HCT116 (cell line): ENCODE measurements around the gene CDKN1A. TPM values are rescaled to one million over a fixed set of nuclear protein-coding genes. Genes with fewer than 3 reads are reported as not detected.

ENCODE experiments used
- ATAC-seq: fragments of 200-7000 bp; cut with Tn5 transposase; 2 replicates; pipeline ENCODE4 v1.9.1; 2020; ENCODE audit warnings: mild to moderate bottlenecking, moderate library complexity
- BruUV-seq: library from RNA; stranded (reverse); fragments of 400-500 nt; replicated peaks from 2 replicates; lab custom pipeline; 2021; lab: Mats Ljungman, UMichigan
- CTCF ChIA-PET: fragments of 300-600 bp; sonication (Branson Sonifier 250); formaldehyde crosslinking; loops from one replicate; lab custom pipeline; 2021; ENCODE audit warnings: antibody characterized with exemption; lab: Charles Lee
- POLR2A ChIA-PET: fragments of 300-600, 350-600 bp; sonication (Branson Sonifier 250); formaldehyde crosslinking; loops from one replicate; lab custom pipeline; 2021; ENCODE audit warnings: antibody characterized with exemption; lab: Charles Lee
- RAD21 ChIA-PET, 2 experiments: fragments of 300-600 bp; sonication (Branson Sonifier 250); formaldehyde crosslinking; loops; one replicate each; lab custom pipeline; 2023; ENCODE audit warnings: low total read pairs in 2 of 2; ENCODE audit not compliant: uncharacterized antibody in 2 of 2, unreplicated experiment in 2 of 2, low non-redundant PET in 1 of 2; lab: Charles Lee
- DNase-seq: peaks from one replicate; pipeline ENCODE4 v3.0.0-alpha.2; 2010; ENCODE audit warnings: low read depth, low spot score
- H2AFZ ChIP-seq: fragments of 200-600 bp; shearing (Covaris generic), sonication (generic); 2 replicates; pipeline ENCODE4 v1.6.1; 2017; ENCODE audit warnings: low read depth, mixed run types, mixed read lengths, antibody characterized with exemption, low read length; ENCODE audit not compliant: poor library complexity, severe bottlenecking
- H3K27ac ChIP-seq: 2 replicates; pipeline ENCODE4 v1.5.1; 2012; ENCODE audit warnings: low read depth, low read length
- H3K27me3 ChIP-seq: fragments of 200-600 bp; sonication (generic); 2 replicates; pipeline ENCODE4 v1.6.1; 2016; ENCODE audit warnings: mixed run types, low read length, mixed read lengths; ENCODE audit not compliant: insufficient read depth
- H3K36me3 ChIP-seq, 2 experiments: fragments of 200-500 bp in 1 of 2; fragments of 200-600 bp in 1 of 2; sonication (Bioruptor generic) in 1 of 2; sonication (generic) in 1 of 2; 2 replicates each; pipeline versions ENCODE4 v1.5.1 to v1.6.1; 2014 to 2016; ENCODE audit warnings: low read length in 2 of 2, inconsistent platforms in 1 of 2, mixed read lengths in 1 of 2, mixed run types in 1 of 2; ENCODE audit not compliant: insufficient read depth in 2 of 2, control insufficient read depth in 1 of 2
- H3K4me1 ChIP-seq, 2 experiments: fragments of 200-600 bp in 1 of 2; sonication (generic) in 1 of 2; 2 replicates each; pipeline versions ENCODE4 v1.5.1 to v1.6.1; 2012 to 2017; ENCODE audit warnings: low read length in 2 of 2, inconsistent platforms in 1 of 2, mild to moderate bottlenecking in 1 of 2, mixed read lengths in 1 of 2, mixed run types in 1 of 2, moderate library complexity in 1 of 2; ENCODE audit not compliant: insufficient read depth in 2 of 2, control insufficient read depth in 1 of 2
- H3K4me2 ChIP-seq: fragments of 200-600 bp; sonication (generic); 2 replicates; pipeline ENCODE4 v1.6.1; 2017; ENCODE audit warnings: mixed run types, low read length, mixed read lengths
- H3K4me3 ChIP-seq, 2 experiments: fragments of 200-600 bp in 1 of 2; sonication (generic) in 1 of 2; replicated peaks in 1 of 2; 2 replicates each; pipeline ENCODE4 v1.5.1; 2011 to 2016; ENCODE audit warnings: low read length in 2 of 2, control low read depth in 1 of 2, low read depth in 1 of 2, mild to moderate bottlenecking in 1 of 2, mixed read lengths in 1 of 2, mixed run types in 1 of 2
- H3K79me2 ChIP-seq: fragments of 200-600 bp; sonication (generic); 2 replicates; pipeline ENCODE4 v1.6.1; 2017; ENCODE audit warnings: mild to moderate bottlenecking, mixed run types, low read length, moderate library complexity, mixed read lengths; ENCODE audit not compliant: insufficient read depth
- H3K9ac ChIP-seq: fragments of 200-600 bp; sonication (generic); 2 replicates; pipeline ENCODE4 v1.6.1; 2016; ENCODE audit warnings: low read length, mixed read lengths
- H3K9me2 ChIP-seq: fragments of 200-600 bp; sonication (generic), shearing (Covaris generic); 2 replicates; pipeline ENCODE4 v1.6.1; 2017; ENCODE audit warnings: mixed run types, mild to moderate bottlenecking, moderate library complexity; ENCODE audit not compliant: insufficient read depth
- H3K9me3 ChIP-seq, 2 experiments: fragments of 200-500 bp in 1 of 2; fragments of 200-600 bp in 1 of 2; sonication (Bioruptor generic) in 1 of 2; sonication (generic) in 1 of 2; 2 replicates each; pipeline ENCODE4 v1.6.1; 2014 to 2017; ENCODE audit warnings: low read length in 2 of 2, mixed read lengths in 2 of 2, inconsistent platforms in 1 of 2, low read depth in 1 of 2, mild to moderate bottlenecking in 1 of 2, mixed run types in 1 of 2, moderate library complexity in 1 of 2; ENCODE audit not compliant: control insufficient read depth in 1 of 2, insufficient read depth in 1 of 2
- H4K20me1 ChIP-seq: fragments of 200-600 bp; sonication (generic), shearing (Covaris generic); 2 replicates; pipeline ENCODE4 v1.6.1; 2017; ENCODE audit warnings: mixed run types, mild to moderate bottlenecking, moderate library complexity; ENCODE audit not compliant: insufficient read depth
- ATF3 ChIP-seq: IDR thresholded peaks from 2 replicates; pipeline ENCODE4 v1.6.1; 2012
- CBX3 ChIP-seq: IDR thresholded peaks from 2 replicates; pipeline ENCODE4 v1.6.1; 2012; ENCODE audit warnings: low read depth
- CEBPB ChIP-seq: IDR thresholded peaks from 2 replicates; pipeline ENCODE4 v1.6.1; 2012; ENCODE audit warnings: low read depth
- CTCF ChIP-seq, 3 experiments: fragments of 200-600 bp in 1 of 3; sonication (generic) in 1 of 3; IDR thresholded peaks in 2 of 3; conservative IDR thresholded peaks in 1 of 3; 2 replicates each; pipeline ENCODE4 v1.5.1; 2012 to 2017; ENCODE audit warnings: low read depth in 2 of 3, low read length in 2 of 3, antibody characterized with exemption in 1 of 3, borderline replicate concordance in 1 of 3, control low read depth in 1 of 3, mild to moderate bottlenecking in 1 of 3, mixed read lengths in 1 of 3, mixed run types in 1 of 3, moderate library complexity in 1 of 3; ENCODE audit not compliant: insufficient read depth in 1 of 3
- EGR1 ChIP-seq: IDR thresholded peaks from 2 replicates; pipeline ENCODE4 v1.6.1; 2012; ENCODE audit warnings: low read depth
- ELF1 ChIP-seq: IDR thresholded peaks from 2 replicates; pipeline ENCODE4 v1.6.1; 2012; ENCODE audit warnings: low read depth, borderline replicate concordance
- EZH2 ChIP-seq: fragments of 200-600 bp; sonication (generic); IDR thresholded peaks from 2 replicates; pipeline ENCODE4 v1.6.1; 2017; ENCODE audit warnings: antibody characterized with exemption, mixed run types
- FOSL1 ChIP-seq: IDR thresholded peaks from 2 replicates; pipeline ENCODE4 v1.6.1; 2012; ENCODE audit warnings: low read depth
- MAX ChIP-seq: IDR thresholded peaks from 2 replicates; pipeline ENCODE4 v1.6.1; 2012
- POLR2A ChIP-seq: IDR thresholded peaks from 2 replicates; pipeline ENCODE4 v1.7.0; 2011; ENCODE audit warnings: borderline replicate concordance; ENCODE audit not compliant: insufficient read depth, insufficient read length; ENCODE audit errors: extremely low read depth
- POLR2AphosphoS5 ChIP-seq: IDR thresholded peaks from 2 replicates; pipeline ENCODE4 v1.6.1; 2011; ENCODE audit warnings: mild to moderate bottlenecking, low read depth, low read length, moderate library complexity
- SIN3A ChIP-seq: IDR thresholded peaks from 2 replicates; pipeline ENCODE4 v1.6.1; 2012; ENCODE audit warnings: low read depth
- SP1 ChIP-seq: IDR thresholded peaks from 2 replicates; pipeline ENCODE4 v1.6.1; 2012; ENCODE audit warnings: low read depth
- SRF ChIP-seq: IDR thresholded peaks from 2 replicates; pipeline ENCODE4 v1.6.1; 2012; ENCODE audit warnings: low read depth
- TCF7L2 ChIP-seq: IDR thresholded peaks from 2 replicates; pipeline ENCODE4 v1.7.0; 2011; ENCODE audit warnings: borderline replicate concordance, inconsistent platforms; ENCODE audit not compliant: insufficient read depth, insufficient read length; ENCODE audit errors: extremely low read depth
- YY1 ChIP-seq: IDR thresholded peaks from 2 replicates; pipeline ENCODE4 v1.6.1; 2011; ENCODE audit warnings: low read length, low read depth, moderate library complexity, mild to moderate bottlenecking; ENCODE audit not compliant: insufficient replicate concordance; ENCODE audit errors: extremely low read depth
- ZBTB33 ChIP-seq: IDR thresholded peaks from 2 replicates; pipeline ENCODE4 v1.6.1; 2011; ENCODE audit warnings: mild to moderate bottlenecking, low read length, moderate library complexity; ENCODE audit not compliant: insufficient replicate concordance; ENCODE audit errors: extremely low read depth
- ZFX ChIP-seq: fragments of 450-650 bp; IDR thresholded peaks from 2 replicates; pipeline ENCODE4 v1.6.1; 2017
- intact Hi-C: fragments of 100-400 bp; cut with micrococcal nuclease; formaldehyde crosslinking; loops from 2 replicates; pipeline ENCODE4 v1.10.0; 2022
- total RNA-seq: library from RNA; stranded (reverse); gene quantifications from one replicate; pipeline ENCODE4 v1.2.1, GENCODE V29; 2021; ENCODE audit not compliant: unreplicated experiment
- TF ChIP-seq, protein P1 (sequence below): IDR thresholded peaks from 2 replicates; pipeline ENCODE4 v1.6.1; 2012; ENCODE audit warnings: low read depth

The CDKN1A gene
- total RNA-seq, 1 experiment from 2014 or later: 179 TPM

DNA sequence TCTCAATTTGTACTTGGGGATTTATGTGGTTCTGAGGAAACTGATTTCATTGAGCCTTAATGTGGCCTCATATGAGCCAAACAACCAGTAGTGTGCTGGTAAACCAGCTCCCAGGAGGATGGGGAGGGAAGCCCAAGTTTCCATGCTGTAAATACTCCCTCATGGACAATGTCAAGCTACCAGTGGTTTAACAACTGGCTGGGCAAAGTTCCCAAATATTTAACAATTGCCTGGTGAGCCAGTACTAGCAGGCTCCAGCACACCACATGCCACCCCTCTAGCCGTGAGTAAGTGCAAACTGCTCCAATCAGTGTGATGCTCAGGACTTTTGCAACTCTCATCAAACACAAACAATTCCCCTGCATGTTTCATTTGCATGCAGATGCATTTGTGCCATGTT, 19.2 kb upstream of the CDKN1A start:
- no TSS peak for BruUV-seq
- TF ChIP-seq SRF: no peak
- TF ChIP-seq SP1: no peak
- no peak for TF ChIP-seq ELF1
- no peak for TF ChIP-seq ZFX
- TF ChIP-seq YY1: no peak
- TF ChIP-seq EGR1: no peak
- TF ChIP-seq SIN3A: no peak
- TF ChIP-seq POLR2A: no peak
- no peak for TF ChIP-seq FOSL1
- TF ChIP-seq ZBTB33: no peak
- TF ChIP-seq CTCF (IDR thresholded peaks at IDR 0.05 in 2 of 3, conservative IDR thresholded peaks at IDR 0.05 in 1 of 3; ENCODE audit: borderline replicate concordance in 1 of 3, insufficient read depth in 1 of 3, low read depth in 2 of 3, low read length in 2 of 3): no peak
- TF ChIP-seq CBX3: no peak
- TF ChIP-seq TCF7L2: no peak
- no peak for TF ChIP-seq EZH2
- TF ChIP-seq, protein P1, sequence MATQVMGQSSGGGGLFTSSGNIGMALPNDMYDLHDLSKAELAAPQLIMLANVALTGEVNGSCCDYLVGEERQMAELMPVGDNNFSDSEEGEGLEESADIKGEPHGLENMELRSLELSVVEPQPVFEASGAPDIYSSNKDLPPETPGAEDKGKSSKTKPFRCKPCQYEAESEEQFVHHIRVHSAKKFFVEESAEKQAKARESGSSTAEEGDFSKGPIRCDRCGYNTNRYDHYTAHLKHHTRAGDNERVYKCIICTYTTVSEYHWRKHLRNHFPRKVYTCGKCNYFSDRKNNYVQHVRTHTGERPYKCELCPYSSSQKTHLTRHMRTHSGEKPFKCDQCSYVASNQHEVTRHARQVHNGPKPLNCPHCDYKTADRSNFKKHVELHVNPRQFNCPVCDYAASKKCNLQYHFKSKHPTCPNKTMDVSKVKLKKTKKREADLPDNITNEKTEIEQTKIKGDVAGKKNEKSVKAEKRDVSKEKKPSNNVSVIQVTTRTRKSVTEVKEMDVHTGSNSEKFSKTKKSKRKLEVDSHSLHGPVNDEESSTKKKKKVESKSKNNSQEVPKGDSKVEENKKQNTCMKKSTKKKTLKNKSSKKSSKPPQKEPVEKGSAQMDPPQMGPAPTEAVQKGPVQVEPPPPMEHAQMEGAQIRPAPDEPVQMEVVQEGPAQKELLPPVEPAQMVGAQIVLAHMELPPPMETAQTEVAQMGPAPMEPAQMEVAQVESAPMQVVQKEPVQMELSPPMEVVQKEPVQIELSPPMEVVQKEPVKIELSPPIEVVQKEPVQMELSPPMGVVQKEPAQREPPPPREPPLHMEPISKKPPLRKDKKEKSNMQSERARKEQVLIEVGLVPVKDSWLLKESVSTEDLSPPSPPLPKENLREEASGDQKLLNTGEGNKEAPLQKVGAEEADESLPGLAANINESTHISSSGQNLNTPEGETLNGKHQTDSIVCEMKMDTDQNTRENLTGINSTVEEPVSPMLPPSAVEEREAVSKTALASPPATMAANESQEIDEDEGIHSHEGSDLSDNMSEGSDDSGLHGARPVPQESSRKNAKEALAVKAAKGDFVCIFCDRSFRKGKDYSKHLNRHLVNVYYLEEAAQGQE: no peak
- TF ChIP-seq POLR2AphosphoS5: no peak
- no peak for TF ChIP-seq MAX
- no peak for TF ChIP-seq ATF3
- TF ChIP-seq CEBPB: no peak
- CTCF ChIA-PET: no interaction called here
- H3K9ac ChIP-seq: no peak overlapping the region
- no peak overlapping the region for H3K4me3 ChIP-seq
- no peaks in the 10 kb centered on the region for H3K9me2 ChIP-seq
- POLR2A ChIA-PET: no interaction called here
- no peaks in the 10 kb centered on the region for H3K79me2 ChIP-seq
- RAD21 ChIA-PET: no interaction called here
- no peak overlapping the region for H3K4me2 ChIP-seq
- no peak for DNase-seq
- H2AFZ ChIP-seq: no peak overlapping the region
- H3K27me3 ChIP-seq: no peaks in the 10 kb centered on the region
- no peak overlapping the region for H3K27ac ChIP-seq
- H3K36me3 ChIP-seq: no peaks in the 10 kb centered on the region
- no peaks in the 10 kb centered on the region for H4K20me1 ChIP-seq
- ATAC-seq: no peak
- intact Hi-C loops: no loop called here
- peaks cover 18 to 34% of the 10 kb centered on the region in 2 experiments for H3K4me1 ChIP-seq
- H3K9me3 ChIP-seq: no peaks in the 10 kb centered on the region
